Measurements from ENCODE around the gene SHISA9. TPM values are rescaled to one million over a fixed set of nuclear protein-coding genes. Genes with fewer than 3 reads are reported as not detected.

SHISA9 gene
- total and polyA plus RNA-seq, 2 of the 4 experiments (the other 2 are of a cell fraction) = under 0.01 TPM; not detected in 1

DNA sequence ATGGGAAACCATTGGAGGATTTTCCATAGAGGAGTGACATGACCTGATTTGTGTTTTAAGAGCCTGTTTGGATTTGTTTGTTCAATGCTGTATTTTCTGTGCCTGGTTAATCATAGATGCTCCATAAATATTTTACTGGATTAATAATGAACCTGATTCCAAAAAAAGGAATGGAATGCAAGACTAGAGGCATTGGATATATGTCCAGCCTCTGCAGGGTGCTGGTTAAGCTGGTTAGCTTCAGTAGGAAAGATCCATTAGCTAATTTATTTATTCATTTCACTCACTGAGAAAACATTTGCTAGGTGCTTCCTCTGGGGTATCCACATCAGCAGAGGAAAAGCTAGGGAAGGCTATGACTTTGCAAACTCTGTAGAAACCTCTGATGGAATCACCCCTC, 57.7 kb downstream of the SHISA9 start:
- H3K9ac ChIP-seq (ENCODE audit: low read depth, low read length) = no peak overlapping the region
- in situ Hi-C loops (cut with MboI; ENCODE audit: low sequenced_read_pairs) (no loop called here), dilution Hi-C loops (cut with HindIII; ENCODE audit: low sequenced_read_pairs, unreplicated experiment) (no loop called here), intact Hi-C loops (cut with micrococcal nuclease) (no loop called here)
- no TSS peak for BruUV-seq (replicated peaks)
- no peaks in the 10 kb centered on the region for H3K36me3 ChIP-seq (ENCODE audit: control insufficient read depth, insufficient read depth, low read length)
- CTCF ChIA-PET = no interaction called here
- no peaks in the 10 kb centered on the region for H3K9me1 ChIP-seq (ENCODE audit: insufficient read depth, low read length)
- H4K5ac ChIP-seq (ENCODE audit: low read depth, low read length) = no peak overlapping the region
- H4K20me1 ChIP-seq (ENCODE audit: insufficient read depth, low read length) = no peaks in the 10 kb centered on the region
- H2BK15ac ChIP-seq (ENCODE audit: low read depth, low read length) = no peak overlapping the region
- TF ChIP-seq CEBPB (IDR thresholded peaks at IDR 0.05; ENCODE audit: low read depth, low read length) (no peak), BHLHE40 (IDR thresholded peaks at IDR 0.05; ENCODE audit: low read depth, low read length) (no peak), RAD21 (IDR thresholded peaks at IDR 0.05; ENCODE audit: low read length) (no peak), MAFK (IDR thresholded peaks at IDR 0.05; ENCODE audit: low read depth, low read length) (no peak), MAZ (IDR thresholded peaks at IDR 0.05; ENCODE audit: borderline replicate concordance, low read depth, low read length) (no peak), RFX5 (IDR thresholded peaks at IDR 0.05; ENCODE audit: low read depth, low read length) (no peak), NFE2L2 (IDR thresholded peaks at IDR 0.05; ENCODE audit: low read depth, low read length) (no peak), MXI1 (IDR thresholded peaks at IDR 0.05; ENCODE audit: borderline replicate concordance, low read depth, low read length) (no peak)
- TF ChIP-seq, protein P1, sequence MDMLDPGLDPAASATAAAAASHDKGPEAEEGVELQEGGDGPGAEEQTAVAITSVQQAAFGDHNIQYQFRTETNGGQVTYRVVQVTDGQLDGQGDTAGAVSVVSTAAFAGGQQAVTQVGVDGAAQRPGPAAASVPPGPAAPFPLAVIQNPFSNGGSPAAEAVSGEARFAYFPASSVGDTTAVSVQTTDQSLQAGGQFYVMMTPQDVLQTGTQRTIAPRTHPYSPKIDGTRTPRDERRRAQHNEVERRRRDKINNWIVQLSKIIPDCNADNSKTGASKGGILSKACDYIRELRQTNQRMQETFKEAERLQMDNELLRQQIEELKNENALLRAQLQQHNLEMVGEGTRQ (IDR thresholded peaks at IDR 0.05; ENCODE audit: low read depth, low read length) = no peak
- TF ChIP-seq, protein P2, sequence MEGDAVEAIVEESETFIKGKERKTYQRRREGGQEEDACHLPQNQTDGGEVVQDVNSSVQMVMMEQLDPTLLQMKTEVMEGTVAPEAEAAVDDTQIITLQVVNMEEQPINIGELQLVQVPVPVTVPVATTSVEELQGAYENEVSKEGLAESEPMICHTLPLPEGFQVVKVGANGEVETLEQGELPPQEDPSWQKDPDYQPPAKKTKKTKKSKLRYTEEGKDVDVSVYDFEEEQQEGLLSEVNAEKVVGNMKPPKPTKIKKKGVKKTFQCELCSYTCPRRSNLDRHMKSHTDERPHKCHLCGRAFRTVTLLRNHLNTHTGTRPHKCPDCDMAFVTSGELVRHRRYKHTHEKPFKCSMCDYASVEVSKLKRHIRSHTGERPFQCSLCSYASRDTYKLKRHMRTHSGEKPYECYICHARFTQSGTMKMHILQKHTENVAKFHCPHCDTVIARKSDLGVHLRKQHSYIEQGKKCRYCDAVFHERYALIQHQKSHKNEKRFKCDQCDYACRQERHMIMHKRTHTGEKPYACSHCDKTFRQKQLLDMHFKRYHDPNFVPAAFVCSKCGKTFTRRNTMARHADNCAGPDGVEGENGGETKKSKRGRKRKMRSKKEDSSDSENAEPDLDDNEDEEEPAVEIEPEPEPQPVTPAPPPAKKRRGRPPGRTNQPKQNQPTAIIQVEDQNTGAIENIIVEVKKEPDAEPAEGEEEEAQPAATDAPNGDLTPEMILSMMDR (conservative IDR thresholded peaks at IDR 0.05; ENCODE audit: low read depth, low read length) = no peak
- H3K18ac ChIP-seq (ENCODE audit: low read depth, low read length) = no peak overlapping the region
- H3K9me3 ChIP-seq (ENCODE audit: control insufficient read depth, insufficient read depth, low read length) = peaks cover 16% of the 10 kb centered on the region
- no peak overlapping the region for H4K8ac ChIP-seq (ENCODE audit: low read depth in 2 of 2, low read length in 2 of 2)
- H3K4me1 ChIP-seq (ENCODE audit: control insufficient read depth, insufficient read depth, low read length) = no peaks in the 10 kb centered on the region
- no peak overlapping the region for H3K4me2 ChIP-seq (ENCODE audit: low read depth, low read length)
- no peak overlapping the region for H3K4ac ChIP-seq (ENCODE audit: low read depth, low read length)
- no peaks in the 10 kb centered on the region for H3K27me3 ChIP-seq (ENCODE audit: control insufficient read depth, insufficient read depth, low read length)
- H3K56ac ChIP-seq (ENCODE audit: extremely low read depth, insufficient read depth, low read length) = no peak overlapping the region
- no peak overlapping the region for H3K23ac ChIP-seq (ENCODE audit: low read depth, low read length)
- no peak overlapping the region for H2BK5ac ChIP-seq (ENCODE audit: low read depth, low read length, poor library complexity, severe bottlenecking)
- H3K4me3 ChIP-seq (ENCODE audit: insufficient read depth, low read depth, low read length) = no peak overlapping the region
- POLR2A ChIA-PET (ENCODE audit: unreplicated experiment) = no interaction called here
- no peak overlapping the region for H2AFZ ChIP-seq (replicated peaks; ENCODE audit: low read length, poor library complexity)
- no peak overlapping the region for H2AK9ac ChIP-seq (replicated peaks; ENCODE audit: low read depth, low read length, poor library complexity)
- H3K79me1 ChIP-seq (ENCODE audit: low read depth in 1 of 2, low read length in 2 of 2) = no peaks in the 10 kb centered on the region
- no peak overlapping the region for H2BK20ac ChIP-seq (ENCODE audit: low read depth, low read length)
- DNase-seq = no peak
- no peak overlapping the region for H3K14ac ChIP-seq (replicated peaks; ENCODE audit: low read depth, low read length)
- no peak overlapping the region for H3K27ac ChIP-seq (ENCODE audit: insufficient read depth, low read length)
- H4K91ac ChIP-seq (ENCODE audit: insufficient read depth, low read depth, low read length) = no peak overlapping the region
- no peak overlapping the region for H2BK120ac ChIP-seq (ENCODE audit: low read depth, low read length)
- no peak for ATAC-seq (ENCODE audit: low read depth)
- no peak overlapping the region for H2AK5ac ChIP-seq (ENCODE audit: low read depth, low read length)
